GM21381 (cell line): ENCODE measurements around the gene INTS15.

ENCODE experiments used
- ATAC-seq: cut with Tn5 transposase; IDR thresholded peaks from one replicate; pipeline ENCODE4 v1.9.1; 2021; ENCODE audit warnings: mild to moderate bottlenecking, moderate library complexity; ENCODE audit not compliant: unreplicated experiment

The INTS15 gene

DNA sequence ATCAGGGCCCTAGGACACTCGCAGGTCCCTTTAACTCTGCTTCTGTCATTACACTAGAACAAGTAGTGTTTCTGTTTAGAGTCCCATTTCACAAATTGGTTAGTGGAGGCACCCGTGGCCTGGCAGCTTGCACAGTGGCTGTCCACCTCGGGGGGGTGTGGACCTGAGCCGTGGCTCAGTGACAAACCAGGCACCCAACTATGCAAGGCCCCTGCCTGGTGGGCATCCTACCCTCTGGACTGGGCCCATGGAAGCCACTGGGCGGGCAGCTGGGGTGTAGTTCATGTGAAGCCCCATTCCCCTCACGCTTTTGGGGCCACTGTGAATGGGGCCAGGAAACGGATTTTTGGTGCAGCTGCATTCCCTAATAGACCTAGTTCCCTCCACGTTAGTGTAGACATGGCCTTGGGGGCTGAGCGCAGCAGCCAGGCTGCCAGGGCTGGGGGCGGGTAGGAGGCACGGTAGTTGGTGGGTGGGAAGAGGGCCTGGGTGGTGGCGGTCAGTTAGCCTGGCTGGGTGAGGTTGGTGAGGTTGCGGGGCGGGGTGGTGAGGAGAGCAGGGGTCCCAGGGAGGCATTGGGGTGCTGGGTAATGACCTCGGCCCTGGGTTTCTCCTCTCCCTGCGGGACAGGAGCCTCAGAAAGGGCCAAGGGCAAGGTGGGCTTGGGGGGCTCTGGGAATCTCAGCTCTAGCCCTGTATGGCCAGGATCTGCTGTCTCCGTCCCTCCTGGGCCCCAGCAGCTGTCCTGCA lies 66.0 kb downstream of the INTS15 start:
- ATAC-seq = no peak

GRCh38 chr7:6656413-6656812 lies 66.6 kb downstream of the INTS15 start:
- ATAC-seq = no peak
